Right lobe of liver (tissue), 6 donors: ENCODE data around the gene SNAP23. TPM values are rescaled to one million over a fixed set of nuclear protein-coding genes. Genes with fewer than 3 reads are reported as not detected.
"Not testable (repeated sequence)": the region's sequence is repeated elsewhere in the genome, so short reads cannot be mapped to it uniquely, and the experiment has no call there.

Experiments used
- ATAC-seq, 4 donors: fragments of 200-7000 bp; cut with Tn5 transposase; one replicate each; pipeline ENCODE4 v1.9.1; 2020; ENCODE audit warnings: mild to moderate bottlenecking in 4 of 4, moderate library complexity in 4 of 4
- DNase-seq, 3 donors: peaks; one replicate each; pipeline ENCODE4 v3.0.0-alpha.2; 2020
- H3K27ac ChIP-seq, 3 donors: fragments of 200-600 bp; one replicate each; pipeline ENCODE4 v1.8.0; 2022
- H3K27me3 ChIP-seq, 2 donors: fragments of 200-600 bp; one replicate each; pipeline ENCODE4 v1.8.0; 2022
- H3K36me3 ChIP-seq, 4 donors: fragments of 200-600 bp; sonication (generic) in 1 of 4; one replicate each; pipeline versions ENCODE4 v1.5.1 to v1.8.0; 2017 to 2022; ENCODE audit warnings: control low read depth in 1 of 4
- H3K4me1 ChIP-seq, 4 donors: fragments of 200-600 bp; sonication (generic) in 1 of 4; one replicate each; pipeline versions ENCODE4 v1.5.1 to v1.8.0; 2017 to 2022; ENCODE audit warnings: control low read depth in 1 of 4
- H3K4me3 ChIP-seq, 3 donors: fragments of 200-600 bp; one replicate each; pipeline ENCODE4 v1.8.0; 2022
- H3K9me3 ChIP-seq, 4 donors: fragments of 200-600 bp; sonication (generic) in 1 of 4; one replicate each; pipeline versions ENCODE4 v1.5.1 to v1.8.0; 2017 to 2022; ENCODE audit warnings: control low read depth in 1 of 4
- POLR2A ChIP-seq: fragments of 450-650 bp; IDR thresholded peaks from one replicate; pipeline ENCODE4 v1.6.1; 2017; ENCODE audit warnings: antibody characterized with exemption, mild to moderate bottlenecking
- WGBS: methylation state at CpG from one replicate; pipeline ENCODE4 v1.1.6; 2018; ENCODE audit warnings: low coverage, low lambda C conversion rate; ENCODE audit not compliant: insufficient coverage; ENCODE audit errors: missing lambda C conversion rate; 5-methylcytosine and 5-hydroxymethylcytosine counted together
- intact Hi-C, 2 donors: fragments of 100-400 bp; cut with DNase I; formaldehyde crosslinking; loops; one replicate each; pipeline versions ENCODE4 v1.11.2 to v1.14.1; 2022
- total RNA-seq, 6 experiments: library from RNA; depleted of rRNA in 2 of 6; stranded (reverse); fragments of >200 nt in 2 of 6; fragmentation: NEBNext Ultra II Directional in 3 of 6; extraction: Animal tissue kit (Norgen Biotek cat#: 25700) in 3 of 6; gene quantifications; one replicate each; pipeline versions ENCODE4 v1.1.0 to v1.2.4, GENCODE V29; 2016 to 2023
- TF ChIP-seq, protein P1 (sequence below), 4 donors: fragments of 200-600 bp in 3 of 4; fragments of 450-650 bp in 1 of 4; IDR thresholded peaks; one replicate each; pipeline versions ENCODE4 v1.5.1 to v1.8.0; 2016 to 2022; ENCODE audit warnings: antibody characterized with exemption in 4 of 4, mild to moderate bottlenecking in 2 of 4
- donor health status: DM: no; HTN: yes; CAD: no.
- donor health status: DM: no; HTN: no; CAD: no.
- donor health status: DM: no; HTN: no; CAD: no.
- donor health status: DM: no; HTN: yes; CAD: no.
- donor health status: DM: no; HTN: yes; CAD: no.

SNAP23 gene
- total RNA-seq, 6 experiments from 2014 or later: 20.7 to 30.9 (median 26.9) TPM

DNA sequence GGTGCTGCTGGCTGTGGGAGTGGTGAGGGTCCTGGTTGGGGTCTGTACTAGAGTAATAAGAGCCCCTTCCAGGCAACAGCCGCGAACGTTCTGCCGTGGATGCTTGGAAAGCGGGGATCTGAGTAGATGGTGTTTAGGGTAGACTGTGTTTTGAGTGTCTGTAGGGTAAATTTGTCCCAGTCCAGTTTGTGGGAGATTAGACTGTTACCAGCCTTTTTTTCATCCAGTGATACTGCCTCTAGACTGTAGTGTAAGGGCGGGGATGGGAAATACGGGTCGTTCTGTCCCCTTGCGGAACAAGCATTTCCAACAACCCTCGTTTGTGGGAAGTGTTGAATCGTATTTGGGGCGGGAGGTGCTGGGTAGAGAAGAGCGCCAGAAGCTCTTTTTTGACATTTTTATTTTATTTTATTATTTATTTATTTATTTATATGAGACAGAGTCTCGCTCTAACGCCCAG lies 53.6 kb downstream of the SNAP23 start:
- Histone ChIP-seq H3K36me3 (peaks cover 0 to 10% (median 1%) of the 10 kb centered on the region in 4 donors), H3K27me3 (no peaks in the 10 kb centered on the region), H3K27ac (peak overlapping the region; percentile 78 to 89 (median 80)), H3K4me3 (peak overlapping the region; percentile 80 to 96 (median 82)), H3K4me1 (peaks cover 0 to 15% (median 0%) of the 10 kb centered on the region in 4 donors), H3K9me3 (no peaks in the 10 kb centered on the region)
- no peak for TF ChIP-seq POLR2A
- TF ChIP-seq, protein P1, sequence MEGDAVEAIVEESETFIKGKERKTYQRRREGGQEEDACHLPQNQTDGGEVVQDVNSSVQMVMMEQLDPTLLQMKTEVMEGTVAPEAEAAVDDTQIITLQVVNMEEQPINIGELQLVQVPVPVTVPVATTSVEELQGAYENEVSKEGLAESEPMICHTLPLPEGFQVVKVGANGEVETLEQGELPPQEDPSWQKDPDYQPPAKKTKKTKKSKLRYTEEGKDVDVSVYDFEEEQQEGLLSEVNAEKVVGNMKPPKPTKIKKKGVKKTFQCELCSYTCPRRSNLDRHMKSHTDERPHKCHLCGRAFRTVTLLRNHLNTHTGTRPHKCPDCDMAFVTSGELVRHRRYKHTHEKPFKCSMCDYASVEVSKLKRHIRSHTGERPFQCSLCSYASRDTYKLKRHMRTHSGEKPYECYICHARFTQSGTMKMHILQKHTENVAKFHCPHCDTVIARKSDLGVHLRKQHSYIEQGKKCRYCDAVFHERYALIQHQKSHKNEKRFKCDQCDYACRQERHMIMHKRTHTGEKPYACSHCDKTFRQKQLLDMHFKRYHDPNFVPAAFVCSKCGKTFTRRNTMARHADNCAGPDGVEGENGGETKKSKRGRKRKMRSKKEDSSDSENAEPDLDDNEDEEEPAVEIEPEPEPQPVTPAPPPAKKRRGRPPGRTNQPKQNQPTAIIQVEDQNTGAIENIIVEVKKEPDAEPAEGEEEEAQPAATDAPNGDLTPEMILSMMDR (IDR thresholded peaks at IDR 0.05): no peak
- 0% methylated on average over 15 of the region's 15 CpGs for WGBS
- peak; percentile 43 to 56 (median 49) for ATAC-seq
- no peak for DNase-seq
- intact Hi-C loops: no loop called here

DNA sequence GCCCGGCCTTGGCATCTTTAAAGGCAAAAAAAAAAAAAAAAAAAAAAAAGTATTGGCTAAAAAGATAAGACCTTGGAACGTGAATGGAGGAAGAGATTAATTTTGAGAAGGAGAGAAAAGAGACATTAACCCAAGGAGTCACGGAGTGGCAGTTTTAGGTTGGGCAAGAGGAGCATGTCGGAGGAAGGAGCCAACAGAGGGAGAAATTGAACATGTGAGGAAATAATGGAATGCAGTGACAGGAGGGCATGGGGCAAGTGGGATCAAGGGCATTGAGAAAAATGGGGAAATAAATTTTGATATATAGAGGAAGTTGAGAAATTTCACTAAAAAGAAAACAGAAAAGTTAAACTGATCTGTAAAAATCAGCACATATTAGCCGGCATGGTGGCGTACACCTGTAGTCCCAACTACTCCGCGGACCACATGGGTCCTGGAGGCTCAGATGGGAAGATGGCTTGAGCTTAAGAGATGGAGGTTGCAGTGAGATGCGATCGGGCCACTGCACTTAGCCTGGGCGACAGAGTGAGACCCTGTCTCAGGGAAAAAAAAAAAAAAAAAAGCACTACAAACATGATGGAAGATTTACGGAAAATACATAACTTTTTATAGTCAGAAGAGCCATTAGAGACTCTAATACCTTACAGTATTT lies 54.4 kb downstream of the SNAP23 start:
- intact Hi-C loops: no loop called here
- Histone ChIP-seq H3K4me1 (peaks cover 0 to 15% (median 0%) of the 10 kb centered on the region in 4 donors), H3K4me3 (peak overlapping the region; percentile 80 to 96 (median 82)), H3K36me3 (peaks cover 0 to 2% (median under 1%) of the 10 kb centered on the region in 4 donors), H3K27me3 (no peaks in the 10 kb centered on the region), H3K27ac (no peak overlapping the region), H3K9me3 (no peaks in the 10 kb centered on the region)
- ATAC-seq (no peak), DNase-seq (no peak)
- WGBS: 67% methylated on average over 12 of the region's 12 CpGs
- no peak for TF ChIP-seq POLR2A
- TF ChIP-seq, protein P1 (IDR thresholded peaks at IDR 0.05): no peak

- H3K36me3 ChIP-seq: no peaks in the 10 kb centered on the region
- no peaks in the 10 kb centered on the region for H3K9me3 ChIP-seq
- no peaks in the 10 kb centered on the region for H3K27me3 ChIP-seq
- ATAC-seq (no peak), DNase-seq (no peak)
- intact Hi-C loops: no loop called here
- 81% methylated on average over 1 of the region's 1 CpG for WGBS
- no peak overlapping the region for H3K27ac ChIP-seq
- TF ChIP-seq, protein P1 (IDR thresholded peaks at IDR 0.05): no peak
- TF ChIP-seq POLR2A: no peak
- no peak overlapping the region for H3K4me3 ChIP-seq
- peaks cover 0 to 8% (median 0%) of the 10 kb centered on the region in 4 donors for H3K4me1 ChIP-seq
Measured at GRCh38 chr15:42553554-42553953, 58.1 kb downstream of the SNAP23 start.

DNA sequence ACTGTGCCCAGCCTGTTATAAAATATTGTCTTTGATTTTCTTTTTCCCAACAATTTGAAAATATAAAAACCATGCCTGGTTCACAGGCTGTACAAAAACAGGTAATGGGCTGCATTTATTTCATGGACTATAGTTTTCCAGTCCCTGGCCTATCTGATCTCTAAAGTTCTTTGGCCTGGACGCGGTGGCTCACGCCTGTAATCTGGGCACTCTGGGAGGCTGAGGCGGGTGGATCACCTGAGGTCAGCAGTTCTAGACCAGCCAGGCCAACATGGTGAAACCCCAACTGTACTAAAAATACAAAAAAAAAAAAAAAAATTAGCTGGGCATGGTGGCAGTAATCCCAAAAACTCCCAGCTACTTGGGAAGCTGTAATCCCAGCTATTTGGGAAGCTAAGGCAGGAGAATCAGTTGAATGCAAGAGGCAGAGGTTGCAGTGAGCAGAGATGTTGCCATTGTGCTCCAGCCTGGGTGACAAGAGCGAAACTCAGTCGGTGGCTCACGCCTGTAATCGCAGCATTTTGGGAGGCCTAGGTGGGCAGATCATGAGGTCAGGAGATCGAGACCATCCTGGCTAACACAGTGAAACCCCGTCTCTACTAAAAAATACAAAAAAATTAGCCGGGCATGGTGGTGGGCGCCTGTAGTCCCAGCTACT lies 61.2 kb downstream of the SNAP23 start:
- 79% methylated on average over 11 of the region's 12 CpGs for WGBS
- H3K4me3 ChIP-seq, H3K27me3 ChIP-seq, H3K9me3 ChIP-seq, DNase-seq, ATAC-seq, intact Hi-C loops, H3K27ac ChIP-seq, H3K4me1 ChIP-seq: not testable (repeated sequence)
- H3K36me3 ChIP-seq: peaks cover 0 to 10% (median 5%) of the 10 kb centered on the region in 4 donors

- TF ChIP-seq, protein P1 (IDR thresholded peaks at IDR 0.05): no peak
- no peak for TF ChIP-seq POLR2A
- intact Hi-C loops: no loop called here
- Histone ChIP-seq H3K4me1 (no peaks in the 10 kb centered on the region), H3K36me3 (peaks cover 0 to 21% (median 12%) of the 10 kb centered on the region in 4 donors), H3K27ac (no peak overlapping the region), H3K4me3 (no peak overlapping the region), H3K9me3 (no peaks in the 10 kb centered on the region), H3K27me3 (no peaks in the 10 kb centered on the region)
- no peak for ATAC-seq
- 100% methylated on average over 2 of the region's 3 CpGs for WGBS
- no peak for DNase-seq
Measured at GRCh38 chr15:42558739-42559138, 63.3 kb downstream of the SNAP23 start.
